ENCODE measurements around the gene NBL1. TPM values are rescaled to one million over a fixed set of nuclear protein-coding genes. Genes with fewer than 3 reads are reported as not detected.

Gene NBL1
- total and polyA plus RNA-seq, 2 experiments from 2014 or later, result 22.3 to 46.9 TPM

DNA sequence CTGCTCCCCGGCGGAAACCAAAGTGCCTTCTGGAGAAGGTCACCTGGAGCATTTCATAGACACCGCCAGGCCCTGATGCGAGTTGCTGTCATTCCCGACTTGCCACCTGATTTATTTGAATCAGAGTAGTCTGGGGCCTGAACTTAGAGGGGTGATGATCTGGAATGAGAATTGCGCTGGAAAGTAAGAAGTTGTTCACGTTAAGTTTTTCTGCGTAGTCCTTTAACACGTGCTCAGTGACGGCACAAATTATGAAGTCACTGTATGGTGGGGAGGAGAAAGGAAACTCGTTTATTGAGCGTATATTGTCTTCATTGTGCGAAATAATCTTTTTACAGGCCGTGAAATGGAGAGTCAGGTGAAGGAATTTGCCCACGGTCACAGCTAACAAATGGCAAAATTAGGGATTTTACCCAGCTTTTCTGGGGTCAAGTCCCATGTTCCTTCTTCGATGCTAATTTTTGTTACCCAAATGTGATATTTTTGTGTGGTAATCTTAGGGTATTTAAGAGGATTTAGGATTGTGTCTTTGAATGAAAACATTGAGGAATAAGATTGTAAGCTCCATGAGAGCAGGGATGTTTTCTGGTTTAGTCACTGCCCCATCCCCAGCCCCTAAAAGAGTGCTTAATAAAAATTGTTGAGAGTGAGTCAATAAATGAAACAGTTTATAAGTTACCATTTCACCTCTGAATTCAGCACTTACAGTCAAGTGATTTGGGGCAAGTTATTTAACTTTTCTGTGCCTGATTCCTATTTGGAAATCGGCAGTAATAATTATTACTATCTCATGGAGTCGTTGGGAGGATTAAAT, 46.4 kb upstream of the NBL1 start:
- TF ChIP-seq, protein P1, sequence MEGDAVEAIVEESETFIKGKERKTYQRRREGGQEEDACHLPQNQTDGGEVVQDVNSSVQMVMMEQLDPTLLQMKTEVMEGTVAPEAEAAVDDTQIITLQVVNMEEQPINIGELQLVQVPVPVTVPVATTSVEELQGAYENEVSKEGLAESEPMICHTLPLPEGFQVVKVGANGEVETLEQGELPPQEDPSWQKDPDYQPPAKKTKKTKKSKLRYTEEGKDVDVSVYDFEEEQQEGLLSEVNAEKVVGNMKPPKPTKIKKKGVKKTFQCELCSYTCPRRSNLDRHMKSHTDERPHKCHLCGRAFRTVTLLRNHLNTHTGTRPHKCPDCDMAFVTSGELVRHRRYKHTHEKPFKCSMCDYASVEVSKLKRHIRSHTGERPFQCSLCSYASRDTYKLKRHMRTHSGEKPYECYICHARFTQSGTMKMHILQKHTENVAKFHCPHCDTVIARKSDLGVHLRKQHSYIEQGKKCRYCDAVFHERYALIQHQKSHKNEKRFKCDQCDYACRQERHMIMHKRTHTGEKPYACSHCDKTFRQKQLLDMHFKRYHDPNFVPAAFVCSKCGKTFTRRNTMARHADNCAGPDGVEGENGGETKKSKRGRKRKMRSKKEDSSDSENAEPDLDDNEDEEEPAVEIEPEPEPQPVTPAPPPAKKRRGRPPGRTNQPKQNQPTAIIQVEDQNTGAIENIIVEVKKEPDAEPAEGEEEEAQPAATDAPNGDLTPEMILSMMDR (IDR thresholded peaks at IDR 0.05; ENCODE audit: poor library complexity), result no peak
- TF ChIP-seq EZH2phosphoT487 (IDR thresholded peaks at IDR 0.05; ENCODE audit: low read depth, severe bottlenecking, unreplicated experiment) (no peak), EZH2 (IDR thresholded peaks at IDR 0.05; ENCODE audit: borderline replicate concordance) (no peak)
- peak overlapping the region; percentile 77 for H2AFZ ChIP-seq
- peak overlapping the region; percentile 82 for H3K4me3 ChIP-seq
- 19% methylated on average over 18 of the region's 18 CpGs for WGBS (ENCODE audit: low lambda C conversion rate, missing lambda C conversion rate)
- no peaks in the 10 kb centered on the region for H3K9me3 ChIP-seq (ENCODE audit: low read depth)
- H3K36me3 ChIP-seq (replicated peaks; ENCODE audit: insufficient read depth, low read depth), result no peaks in the 10 kb centered on the region
- no peaks in the 10 kb centered on the region for H3K9me2 ChIP-seq (replicated peaks; ENCODE audit: insufficient read depth)
- H3K79me2 ChIP-seq, result peaks cover 54% of the 10 kb centered on the region
- H3K27ac ChIP-seq, result peak overlapping the region; percentile 96
- no peaks in the 10 kb centered on the region for H3K27me3 ChIP-seq
- peaks cover 26% of the 10 kb centered on the region for H4K20me1 ChIP-seq (ENCODE audit: insufficient read depth, poor library complexity, severe bottlenecking)
- peaks cover 11% of the 10 kb centered on the region for H3K4me1 ChIP-seq (ENCODE audit: insufficient read depth)
- peak overlapping the region; percentile 76 for H3K4me2 ChIP-seq
- peak; percentile 61 for DNase-seq (ENCODE audit: low spot score)

DNA sequence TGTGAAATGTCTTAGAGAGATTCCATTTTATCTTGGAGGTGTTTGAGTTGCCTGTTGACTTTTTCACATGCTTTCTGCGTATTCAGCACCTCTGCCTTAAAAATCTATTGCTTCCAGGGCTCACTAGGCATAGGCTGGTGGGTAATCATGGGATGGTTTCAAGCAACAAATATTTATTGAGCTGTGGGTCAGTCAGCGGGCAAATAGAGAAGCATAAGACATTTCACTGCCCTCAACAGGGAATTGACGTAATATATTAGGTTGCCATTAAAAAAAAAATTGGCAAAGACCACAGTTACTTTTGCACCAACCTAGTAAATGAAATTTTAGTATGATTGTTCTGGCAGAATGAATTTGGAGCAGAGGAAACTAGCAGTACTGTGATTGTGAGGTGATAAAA, 44.3 kb upstream of the NBL1 start:
- Histone ChIP-seq H3K27me3 (no peaks in the 10 kb centered on the region), H3K4me1 (ENCODE audit: insufficient read depth) (peaks cover 11% of the 10 kb centered on the region), H3K4me2 (no peak overlapping the region), H3K4me3 (no peak overlapping the region), H3K9me2 (replicated peaks; ENCODE audit: insufficient read depth) (no peaks in the 10 kb centered on the region), H3K36me3 (replicated peaks; ENCODE audit: insufficient read depth, low read depth) (no peaks in the 10 kb centered on the region), H3K9me3 (ENCODE audit: low read depth) (no peaks in the 10 kb centered on the region), H2AFZ (no peak overlapping the region), H4K20me1 (ENCODE audit: insufficient read depth, poor library complexity, severe bottlenecking) (peaks cover 32% of the 10 kb centered on the region), H3K79me2 (peaks cover 75% of the 10 kb centered on the region), H3K27ac (no peak overlapping the region)
- no peak for TF ChIP-seq EZH2 (IDR thresholded peaks at IDR 0.05; ENCODE audit: borderline replicate concordance)
- TF ChIP-seq, protein P1 (IDR thresholded peaks at IDR 0.05; ENCODE audit: poor library complexity), result no peak
- no peak for TF ChIP-seq EZH2phosphoT487 (IDR thresholded peaks at IDR 0.05; ENCODE audit: low read depth, severe bottlenecking, unreplicated experiment)
- 83% methylated on average over 3 of the region's 3 CpGs for WGBS (ENCODE audit: low lambda C conversion rate, missing lambda C conversion rate)
- DNase-seq (ENCODE audit: low spot score), result no peak

DNA sequence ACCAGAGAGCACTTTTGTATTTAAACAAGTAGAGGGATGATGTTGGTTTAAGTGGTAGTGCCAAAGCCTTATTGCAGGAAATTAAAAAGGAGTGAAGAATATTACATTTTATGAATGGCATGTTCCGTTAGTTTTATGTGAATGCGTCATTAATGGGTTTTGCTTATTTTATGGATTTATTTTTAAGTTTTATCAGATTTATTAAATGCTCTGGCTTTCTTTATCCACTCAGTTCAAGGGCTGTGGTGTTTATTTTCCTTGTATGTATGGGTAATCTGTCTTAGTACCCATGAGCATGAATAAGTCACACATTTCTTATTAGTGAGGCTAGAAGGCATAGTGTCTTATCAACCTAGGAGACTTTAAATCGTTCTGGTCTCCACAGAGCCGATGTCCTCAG, 41.6 kb upstream of the NBL1 start:
- H3K9me2 ChIP-seq (replicated peaks; ENCODE audit: insufficient read depth), result no peaks in the 10 kb centered on the region
- H3K4me2 ChIP-seq, result no peak overlapping the region
- no peak overlapping the region for H3K27ac ChIP-seq
- H3K79me2 ChIP-seq, result peaks cover 100% of the 10 kb centered on the region
- H3K36me3 ChIP-seq (replicated peaks; ENCODE audit: insufficient read depth, low read depth), result no peaks in the 10 kb centered on the region
- peaks cover 5% of the 10 kb centered on the region for H3K4me1 ChIP-seq (ENCODE audit: insufficient read depth)
- DNase-seq (ENCODE audit: low spot score), result no peak
- no peak overlapping the region for H3K4me3 ChIP-seq
- H4K20me1 ChIP-seq (ENCODE audit: insufficient read depth, poor library complexity, severe bottlenecking), result peaks cover 49% of the 10 kb centered on the region
- H3K27me3 ChIP-seq, result no peaks in the 10 kb centered on the region
- no peak overlapping the region for H2AFZ ChIP-seq
- TF ChIP-seq EZH2 (IDR thresholded peaks at IDR 0.05; ENCODE audit: borderline replicate concordance) (no peak), EZH2phosphoT487 (IDR thresholded peaks at IDR 0.05; ENCODE audit: low read depth, severe bottlenecking, unreplicated experiment) (no peak)
- TF ChIP-seq, protein P1 (IDR thresholded peaks at IDR 0.05; ENCODE audit: poor library complexity), result no peak
- WGBS (ENCODE audit: low lambda C conversion rate, missing lambda C conversion rate), result 91% methylated on average over 4 of the region's 4 CpGs
- no peaks in the 10 kb centered on the region for H3K9me3 ChIP-seq (ENCODE audit: low read depth)
